ENCODE results near the gene ALK.

DNA sequence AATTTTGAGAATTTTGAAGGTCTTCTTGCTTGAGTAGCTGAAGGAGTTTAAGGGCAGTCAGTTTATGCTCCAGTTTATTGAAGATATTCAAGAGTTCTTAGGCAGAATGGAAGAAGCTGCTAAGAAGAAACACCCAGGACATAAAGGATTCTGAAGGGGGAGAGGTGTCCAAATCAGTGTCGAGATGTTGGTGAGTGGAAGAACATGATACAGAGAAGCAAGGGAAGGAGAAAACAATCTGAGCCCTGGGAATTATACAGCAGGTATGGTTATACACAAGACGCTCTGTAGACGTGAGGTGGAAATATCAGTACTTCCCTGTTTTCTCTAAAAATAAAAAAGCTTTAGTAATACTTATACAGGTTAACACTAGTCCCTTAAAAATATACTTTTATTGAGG, 746.0 kb downstream of the ALK start:
- TF ChIP-seq, protein P1, sequence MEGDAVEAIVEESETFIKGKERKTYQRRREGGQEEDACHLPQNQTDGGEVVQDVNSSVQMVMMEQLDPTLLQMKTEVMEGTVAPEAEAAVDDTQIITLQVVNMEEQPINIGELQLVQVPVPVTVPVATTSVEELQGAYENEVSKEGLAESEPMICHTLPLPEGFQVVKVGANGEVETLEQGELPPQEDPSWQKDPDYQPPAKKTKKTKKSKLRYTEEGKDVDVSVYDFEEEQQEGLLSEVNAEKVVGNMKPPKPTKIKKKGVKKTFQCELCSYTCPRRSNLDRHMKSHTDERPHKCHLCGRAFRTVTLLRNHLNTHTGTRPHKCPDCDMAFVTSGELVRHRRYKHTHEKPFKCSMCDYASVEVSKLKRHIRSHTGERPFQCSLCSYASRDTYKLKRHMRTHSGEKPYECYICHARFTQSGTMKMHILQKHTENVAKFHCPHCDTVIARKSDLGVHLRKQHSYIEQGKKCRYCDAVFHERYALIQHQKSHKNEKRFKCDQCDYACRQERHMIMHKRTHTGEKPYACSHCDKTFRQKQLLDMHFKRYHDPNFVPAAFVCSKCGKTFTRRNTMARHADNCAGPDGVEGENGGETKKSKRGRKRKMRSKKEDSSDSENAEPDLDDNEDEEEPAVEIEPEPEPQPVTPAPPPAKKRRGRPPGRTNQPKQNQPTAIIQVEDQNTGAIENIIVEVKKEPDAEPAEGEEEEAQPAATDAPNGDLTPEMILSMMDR (IDR thresholded peaks at IDR 0.05), result no peak
- no peak for TF ChIP-seq EP300 (IDR thresholded peaks at IDR 0.05)
- TF ChIP-seq POLR2AphosphoS5 (IDR thresholded peaks at IDR 0.05), result no peak
- TF ChIP-seq POLR2A (IDR thresholded peaks at IDR 0.05), result no peak

Measured in sigmoid colon (tissue), 4 donors.